Esophagus mucosa (tissue), 1 donor: ENCODE measurements around the gene IGSF9B. TPM values are rescaled to one million over a fixed set of nuclear protein-coding genes. Genes with fewer than 3 reads are reported as not detected.

ENCODE experiments used
- ATAC-seq: fragments of 200-7000 bp; cut with Tn5 transposase; one replicate; pipeline ENCODE4 v1.9.1; 2020
- total RNA-seq: library from RNA; stranded (reverse); gene quantifications from one replicate; pipeline ENCODE4 v1.2.4, GENCODE V29; 2023
- donor health status: DM: yes; HTN: yes; CAD: no.

IGSF9B gene
- total RNA-seq, 1 donor from 2014 or later: 1.5 TPM

DNA sequence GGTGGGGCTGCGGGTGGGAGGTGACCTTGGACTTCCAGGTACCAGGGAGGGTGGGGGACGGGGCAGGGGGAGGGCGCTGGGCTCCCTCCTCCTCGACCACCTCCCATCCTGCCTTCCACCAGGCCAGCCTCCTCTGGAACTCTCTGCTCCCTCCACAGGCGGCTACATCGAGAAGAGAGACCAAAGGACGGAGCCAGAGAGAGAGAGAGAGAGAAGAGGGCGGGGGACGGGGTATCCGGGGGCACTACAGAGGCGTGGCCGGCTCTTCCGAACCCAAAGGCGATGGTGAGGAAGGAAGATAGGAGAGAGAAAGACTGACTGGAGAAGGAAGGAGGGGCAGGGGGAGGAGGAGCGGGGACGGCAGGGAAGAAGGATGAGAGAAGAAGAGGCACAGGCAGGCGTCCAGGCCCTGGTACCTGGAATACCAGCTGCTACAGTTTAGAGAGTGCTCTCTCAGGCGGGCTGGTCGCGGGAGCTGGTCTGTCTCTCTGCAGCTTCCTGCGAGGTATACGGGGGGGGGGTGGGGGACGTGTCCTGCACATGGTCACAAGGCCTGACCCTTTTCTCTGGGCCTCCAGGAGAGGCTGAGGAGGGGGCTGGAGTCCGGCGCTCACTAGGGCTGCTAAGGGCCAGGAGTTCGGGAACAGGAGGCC, 38.0 kb downstream of the IGSF9B start:
- no peak for ATAC-seq

DNA sequence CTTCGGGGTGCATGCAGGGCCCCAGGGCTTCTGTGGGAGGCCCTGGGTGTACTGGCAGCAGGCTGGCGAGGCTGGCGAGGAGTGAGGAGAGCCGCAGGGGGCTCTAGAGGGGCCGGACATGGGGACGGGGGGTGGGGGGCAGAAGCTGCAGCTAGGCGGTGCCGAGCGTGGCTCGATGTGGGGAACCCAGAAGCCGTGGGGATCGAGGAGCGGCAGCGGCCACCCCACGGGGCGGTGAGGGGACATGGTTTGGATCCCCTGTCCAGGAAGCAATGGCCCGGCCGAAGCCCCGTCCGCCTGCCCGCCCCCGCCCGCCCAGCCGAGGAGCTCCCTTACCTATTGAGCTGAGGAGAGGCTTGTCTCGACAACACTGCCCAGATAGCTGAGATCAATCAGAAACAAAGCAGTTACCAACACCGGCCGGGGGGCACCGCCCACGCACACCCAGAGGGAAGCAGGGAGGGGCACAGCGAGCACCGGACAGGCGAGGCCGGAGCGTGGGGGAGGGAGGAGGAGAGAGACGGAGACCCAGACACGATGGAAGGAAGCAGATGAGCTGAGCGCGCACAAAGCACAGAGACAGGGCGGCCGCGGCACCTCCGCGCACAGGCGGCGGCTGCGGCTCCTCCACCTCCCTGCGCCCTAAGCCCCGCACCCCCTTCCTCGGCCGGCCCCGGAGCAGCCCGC, 38.7 kb downstream of the IGSF9B start:
- ATAC-seq: no peak

DNA sequence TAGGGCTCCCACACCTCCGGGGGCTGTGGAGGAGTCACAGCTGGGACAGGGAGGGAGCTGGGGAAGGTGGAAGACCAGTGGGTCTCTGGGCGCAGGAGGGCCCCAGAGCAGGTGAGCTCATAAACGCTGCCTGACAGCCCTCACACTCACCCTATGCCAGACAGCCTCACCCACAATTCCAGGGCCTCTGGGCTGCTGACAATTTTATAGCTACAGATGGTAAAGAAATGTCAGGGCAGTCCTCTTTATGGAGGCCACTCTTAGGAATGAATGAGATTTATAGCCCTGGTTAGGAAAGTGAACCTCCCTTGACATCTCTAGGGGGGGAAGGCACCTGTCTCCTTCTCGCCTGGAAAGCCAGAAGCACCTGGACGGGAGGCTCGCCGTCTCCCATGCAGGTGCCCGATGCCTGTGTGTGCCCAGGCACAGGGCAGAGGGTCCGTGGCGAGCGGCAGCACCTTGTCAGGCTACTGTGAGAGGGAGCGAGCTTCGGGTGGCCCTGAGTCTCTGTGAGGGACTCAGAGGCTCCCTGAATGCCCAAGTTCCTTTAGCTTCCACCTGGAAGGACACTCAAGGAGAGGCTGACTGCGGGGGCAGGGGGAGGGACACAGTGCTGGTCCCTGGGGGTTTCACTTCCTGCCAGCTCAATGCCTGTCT, 39.9 kb downstream of the IGSF9B start:
- ATAC-seq: no peak

DNA sequence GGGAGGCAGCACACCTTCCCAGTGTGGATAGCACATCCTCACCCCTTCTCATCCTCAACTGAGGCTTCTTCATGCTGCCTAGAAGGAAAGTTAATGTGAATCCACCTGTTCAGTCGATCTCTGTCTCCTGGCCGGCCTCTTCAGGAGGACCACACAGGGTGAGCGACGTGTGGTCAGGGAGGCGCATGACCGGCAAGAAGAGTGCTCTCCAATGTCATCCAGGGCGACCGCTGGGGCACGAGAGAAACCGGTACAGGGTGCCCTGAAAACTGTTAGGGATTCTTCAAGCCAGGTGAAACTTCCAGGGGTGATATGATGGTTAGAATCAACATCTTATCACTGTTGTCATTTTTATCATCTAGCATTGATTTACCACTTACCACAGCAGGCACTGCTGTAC, 43.0 kb downstream of the IGSF9B start:
- ATAC-seq: no peak

DNA sequence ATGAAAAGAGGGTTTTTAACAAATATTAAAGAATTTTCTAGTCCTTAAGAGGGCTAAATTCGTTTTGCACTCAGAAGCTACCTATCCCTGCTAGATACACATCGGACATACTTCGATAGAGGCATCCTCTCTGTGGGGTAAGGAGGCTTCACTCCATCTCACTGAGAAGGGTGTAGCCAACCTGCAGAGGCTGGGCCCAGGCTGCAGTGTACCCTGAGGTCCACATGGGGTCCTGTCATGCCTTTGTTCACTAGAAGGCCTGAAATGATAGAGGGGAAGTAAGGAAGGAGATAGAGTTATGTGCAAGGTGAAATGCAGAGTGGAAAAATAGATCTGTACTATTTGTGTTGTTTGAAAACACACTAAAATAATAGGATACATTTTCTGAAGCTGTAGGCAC, 45.6 kb downstream of the IGSF9B start:
- no peak for ATAC-seq

DNA sequence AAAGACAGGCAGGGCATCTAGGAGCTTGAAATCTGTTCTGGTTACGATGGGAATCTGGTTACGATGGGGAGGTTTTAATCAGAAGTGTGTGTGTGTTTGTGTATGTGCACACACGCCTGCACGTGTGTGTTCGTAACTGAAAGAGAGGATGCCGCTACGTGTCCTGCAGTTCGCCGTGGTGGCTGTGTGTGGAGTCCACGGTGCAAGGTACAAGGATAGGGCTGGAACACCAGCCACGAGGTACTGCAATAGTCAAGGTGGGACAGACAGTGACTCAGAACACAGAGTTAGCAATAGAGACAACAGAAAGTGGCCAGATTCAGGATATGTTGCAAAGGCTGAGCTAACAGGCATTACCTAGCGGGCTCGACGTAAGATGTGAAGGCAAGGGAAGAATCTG, 46.7 kb downstream of the IGSF9B start:
- ATAC-seq: no peak

DNA sequence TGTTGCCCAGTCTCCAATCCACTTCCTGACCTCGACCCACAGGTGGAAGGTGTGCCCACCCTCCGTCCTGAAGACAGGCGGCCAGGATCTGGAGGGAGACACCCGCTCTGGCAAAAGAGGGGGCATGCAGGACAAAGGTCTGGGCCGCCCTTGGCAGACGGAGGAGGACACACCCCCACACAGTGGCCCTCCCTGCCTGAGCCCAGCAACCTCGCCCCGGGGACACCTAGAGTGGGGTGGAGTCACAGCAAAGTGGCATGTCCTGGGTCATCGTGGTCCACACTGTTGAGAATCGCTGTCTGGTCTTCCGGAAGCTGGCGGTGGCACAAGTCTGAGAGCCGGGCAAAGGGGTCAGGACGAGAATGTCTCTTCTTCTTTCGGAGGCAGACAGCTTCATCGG, 47.9 kb downstream of the IGSF9B start:
- no peak for ATAC-seq

DNA sequence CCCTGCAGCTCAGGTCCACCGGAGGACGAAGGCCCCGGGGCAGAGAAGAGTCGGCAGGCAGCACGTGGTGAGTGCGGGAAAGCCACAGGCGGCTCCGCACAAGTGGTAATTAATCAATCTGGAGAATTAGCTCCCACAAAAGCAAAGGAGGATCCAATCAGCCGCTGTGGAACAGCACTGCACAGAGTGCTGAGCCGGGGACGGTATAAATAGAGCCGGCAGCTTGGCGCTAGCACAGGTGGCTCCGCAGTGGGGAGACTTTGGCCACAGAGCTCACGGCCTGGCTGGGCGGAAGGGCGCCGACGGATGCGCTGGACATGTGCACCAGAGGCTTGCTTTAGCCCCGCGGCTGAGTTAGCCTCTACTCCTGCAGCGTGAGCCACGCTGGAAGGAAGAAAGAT, 48.9 kb downstream of the IGSF9B start:
- ATAC-seq: no peak

DNA sequence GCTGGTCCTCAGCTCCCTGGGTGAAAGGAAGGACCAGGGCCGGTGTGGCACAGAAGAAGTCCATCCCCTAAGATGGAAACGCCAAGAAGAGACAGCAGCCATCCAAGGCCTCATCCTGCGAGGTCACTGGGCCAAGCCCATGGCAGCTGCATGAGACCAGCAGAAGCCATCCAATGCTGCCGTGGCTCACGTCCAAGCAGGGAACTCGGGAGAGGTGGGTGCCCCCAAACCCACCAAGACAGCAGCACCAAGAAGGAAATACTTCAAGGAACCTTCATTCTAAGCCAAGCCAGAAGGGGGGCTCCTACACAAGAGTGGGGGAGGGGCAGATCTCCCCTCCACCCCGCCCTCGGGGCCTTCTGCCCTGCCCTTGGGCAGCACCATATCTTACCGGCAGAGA, 49.6 kb downstream of the IGSF9B start:
- ATAC-seq: no peak

DNA sequence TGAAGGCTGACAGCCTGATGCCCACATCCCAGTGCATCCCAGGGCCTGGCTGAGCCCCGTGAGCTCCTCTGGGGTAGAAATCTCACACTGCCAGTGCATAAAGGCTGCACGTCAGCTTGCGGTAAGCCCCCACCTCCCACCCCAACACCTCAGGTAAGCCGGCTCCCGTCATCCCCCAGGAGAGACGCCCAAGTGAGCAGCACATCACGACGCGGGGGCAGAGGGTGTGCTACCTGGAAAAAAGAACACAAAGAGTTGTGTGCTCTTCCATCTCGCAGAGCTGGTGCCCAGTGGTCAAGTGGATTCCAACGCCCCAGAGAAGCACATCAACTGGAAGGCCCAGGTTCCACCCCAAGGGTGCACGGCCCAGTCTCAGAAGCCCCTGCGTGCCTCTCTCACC, 50.0 kb downstream of the IGSF9B start:
- no peak for ATAC-seq

DNA sequence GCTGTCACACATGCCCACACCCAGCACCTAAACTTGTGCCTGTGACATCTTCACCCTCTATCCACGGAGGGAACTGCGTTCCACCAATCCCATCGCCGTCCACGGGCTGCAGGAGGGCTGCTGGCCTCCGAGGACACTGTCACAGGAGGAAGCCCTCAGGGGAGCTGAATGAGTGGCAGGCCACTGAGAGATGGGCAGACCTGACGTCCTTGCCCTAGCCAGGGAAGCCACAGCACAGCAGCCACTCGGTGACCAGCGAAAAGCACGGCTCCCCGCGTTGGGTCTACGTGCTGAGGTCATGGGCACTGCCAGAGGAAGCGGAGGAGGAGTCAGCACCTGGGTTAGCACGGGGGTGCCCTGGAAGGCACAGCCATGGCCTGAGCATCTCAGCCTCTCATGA, 50.5 kb downstream of the IGSF9B start:
- no peak for ATAC-seq

DNA sequence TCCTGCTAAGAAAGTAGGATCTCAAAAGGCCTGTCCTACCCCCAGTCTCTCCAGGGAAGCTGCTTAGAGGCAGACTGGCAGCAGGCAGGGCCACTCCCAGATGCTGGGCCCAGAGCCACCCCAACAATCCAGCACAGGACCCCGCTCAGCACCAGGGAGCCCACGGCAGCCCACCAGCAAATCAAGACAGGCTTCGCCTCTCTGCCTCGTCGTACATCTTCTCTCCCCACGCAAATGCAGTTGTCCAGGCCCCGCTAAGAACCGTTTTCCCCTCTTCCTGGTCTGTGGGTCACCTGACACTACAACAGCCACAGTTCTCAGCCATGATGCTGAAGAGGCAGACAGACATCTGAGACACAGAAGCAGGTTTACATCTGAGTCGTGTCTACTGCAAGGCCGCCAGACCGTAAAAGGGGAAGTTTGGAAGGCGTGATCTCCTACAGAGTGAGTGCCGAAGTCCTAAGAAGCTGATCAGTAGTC, 51.1 kb downstream of the IGSF9B start:
- ATAC-seq: no peak

DNA sequence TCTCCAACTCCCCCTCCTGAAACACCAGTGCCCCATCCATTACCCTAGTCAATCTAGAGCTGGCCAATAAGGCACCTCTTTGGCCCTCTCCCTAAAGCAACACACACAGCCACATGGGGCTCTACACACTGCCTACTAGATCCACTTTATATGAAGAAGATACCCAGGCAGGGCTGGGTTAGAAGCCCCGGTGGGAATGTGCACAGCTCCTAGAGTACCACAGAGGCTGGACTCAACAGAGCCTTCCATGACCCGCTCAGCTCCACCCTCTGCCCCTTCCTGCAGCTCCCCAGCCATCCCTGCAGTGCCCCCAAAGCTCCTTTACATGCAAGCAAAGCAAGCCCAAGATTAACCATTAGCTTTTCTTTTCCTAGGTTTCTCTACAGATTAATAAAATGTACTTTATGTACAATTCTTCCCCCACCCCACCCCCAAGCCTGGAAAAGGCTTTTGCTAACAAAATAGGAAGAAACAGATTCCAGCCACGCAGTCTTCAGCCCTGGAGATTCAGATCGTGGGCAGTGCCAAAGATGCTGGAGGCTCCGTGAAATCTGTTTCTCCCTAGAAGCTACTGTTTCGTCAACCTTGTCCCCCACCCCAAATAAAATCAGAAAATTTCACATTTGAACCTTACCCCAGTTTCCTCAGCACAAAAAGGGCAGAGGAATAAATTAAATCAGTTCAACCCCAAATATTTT, 51.8 kb downstream of the IGSF9B start:
- no peak for ATAC-seq

DNA sequence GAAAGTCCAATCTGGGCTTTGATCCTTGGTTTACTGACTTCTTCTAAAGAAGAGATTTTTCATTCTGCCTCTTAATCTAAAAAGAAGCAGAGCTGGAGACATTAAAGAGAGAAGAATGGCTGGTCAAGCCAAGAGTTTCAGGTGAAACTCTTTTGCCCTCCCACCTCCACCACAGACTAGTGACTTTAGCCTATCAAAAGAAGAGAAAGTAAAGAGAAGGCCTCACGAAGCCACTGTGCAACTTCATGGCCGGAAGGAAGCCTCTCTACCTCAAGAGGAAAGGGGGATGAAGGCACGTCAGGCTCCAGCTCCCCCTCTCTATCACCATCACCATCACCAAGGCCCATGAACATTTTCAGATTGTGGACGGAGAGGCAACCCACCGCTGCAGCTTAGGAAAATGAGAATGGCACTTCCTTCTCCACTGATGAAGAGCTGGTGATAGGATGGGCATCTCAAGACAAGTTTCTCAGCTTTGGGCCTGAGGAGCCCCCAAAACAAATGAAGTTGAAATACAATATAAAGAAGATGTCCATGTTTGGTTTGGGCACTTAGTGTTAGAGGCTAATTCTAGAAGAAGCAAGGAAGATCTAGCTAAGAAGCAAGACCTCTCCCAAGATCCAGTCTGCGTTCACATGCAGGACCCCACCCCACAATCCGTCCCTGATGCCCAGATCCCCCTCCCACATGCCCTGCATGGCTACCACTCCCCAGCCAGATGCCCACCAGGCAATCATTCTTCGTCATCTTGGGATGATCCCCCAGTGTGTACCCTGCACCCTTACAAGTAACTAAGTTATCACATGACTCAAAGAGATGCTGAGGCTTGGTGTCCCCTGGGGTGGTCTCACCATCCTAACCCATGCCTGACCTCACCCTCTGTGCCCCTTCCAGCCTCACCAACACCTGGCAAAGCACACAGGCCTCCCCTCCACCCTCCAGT, 52.6 kb downstream of the IGSF9B start:
- ATAC-seq: no peak

DNA sequence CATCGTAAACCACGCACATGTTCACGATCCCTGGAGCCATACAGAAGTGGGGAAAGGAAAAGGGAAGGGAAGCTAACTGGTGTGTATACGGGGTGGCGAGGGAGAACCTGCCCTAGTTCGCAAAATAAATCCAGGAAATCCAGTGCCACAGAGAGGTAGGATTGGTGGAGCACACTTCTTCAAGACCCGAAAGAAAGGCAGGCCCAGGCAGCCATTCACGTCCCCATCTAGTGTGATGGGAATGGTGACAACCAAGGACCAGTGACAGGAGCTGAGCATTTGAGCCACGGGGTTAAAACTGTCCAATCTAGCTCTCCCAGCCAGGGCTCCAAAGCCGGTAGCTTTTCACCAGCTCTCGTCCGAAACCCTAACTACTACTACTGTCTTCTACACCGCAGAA, 53.7 kb downstream of the IGSF9B start:
- ATAC-seq: no peak

DNA sequence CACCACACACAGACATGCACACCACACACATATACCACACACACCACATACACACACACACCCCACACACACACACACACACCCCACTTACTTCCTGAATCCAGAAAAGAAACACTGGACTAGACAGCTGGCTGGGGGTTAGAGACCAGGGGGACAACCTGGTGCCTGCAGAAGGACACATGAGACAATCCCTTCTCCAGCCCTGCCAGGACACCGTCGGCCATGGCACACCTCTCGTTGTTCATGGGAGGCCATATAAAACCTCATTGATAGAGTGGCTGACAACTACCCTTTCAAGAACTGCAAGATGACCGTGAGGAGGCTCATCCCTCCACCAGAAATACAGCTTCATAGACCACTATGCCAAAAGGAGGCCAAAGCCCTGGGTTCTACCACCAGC, 54.3 kb downstream of the IGSF9B start:
- no peak for ATAC-seq

DNA sequence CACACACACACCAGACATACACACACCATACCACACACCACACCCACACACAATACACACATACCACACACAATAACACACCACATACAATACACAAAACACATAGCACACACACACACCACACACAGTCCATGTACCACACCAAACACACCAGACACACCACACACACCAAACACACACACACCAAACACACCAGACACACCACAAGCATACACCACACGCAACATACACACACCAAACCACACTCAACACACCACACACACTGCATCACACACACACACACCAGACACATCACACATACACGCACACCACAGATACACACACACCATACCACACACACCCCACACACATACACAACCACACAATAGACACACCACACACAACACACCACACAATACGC, 54.8 kb downstream of the IGSF9B start:
- ATAC-seq: no peak

DNA sequence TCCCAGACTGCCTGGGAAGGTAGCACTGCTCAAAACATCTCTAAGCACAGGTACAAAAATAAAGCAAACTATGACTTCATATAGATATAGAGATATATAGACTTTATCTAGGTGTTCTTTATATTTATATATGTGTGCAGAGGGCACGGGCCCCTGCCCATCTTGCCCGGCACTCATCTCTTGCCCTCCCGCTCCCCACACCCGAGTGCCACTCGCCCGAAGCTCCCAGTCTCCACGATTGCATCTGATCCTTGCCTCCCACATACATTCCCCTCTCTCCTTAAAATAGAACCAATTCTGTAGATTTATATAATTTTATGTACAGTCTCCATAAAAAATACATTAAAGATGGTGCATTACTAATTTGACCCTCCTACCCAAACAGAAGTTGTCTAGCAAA, 55.5 kb downstream of the IGSF9B start:
- ATAC-seq: no peak

DNA sequence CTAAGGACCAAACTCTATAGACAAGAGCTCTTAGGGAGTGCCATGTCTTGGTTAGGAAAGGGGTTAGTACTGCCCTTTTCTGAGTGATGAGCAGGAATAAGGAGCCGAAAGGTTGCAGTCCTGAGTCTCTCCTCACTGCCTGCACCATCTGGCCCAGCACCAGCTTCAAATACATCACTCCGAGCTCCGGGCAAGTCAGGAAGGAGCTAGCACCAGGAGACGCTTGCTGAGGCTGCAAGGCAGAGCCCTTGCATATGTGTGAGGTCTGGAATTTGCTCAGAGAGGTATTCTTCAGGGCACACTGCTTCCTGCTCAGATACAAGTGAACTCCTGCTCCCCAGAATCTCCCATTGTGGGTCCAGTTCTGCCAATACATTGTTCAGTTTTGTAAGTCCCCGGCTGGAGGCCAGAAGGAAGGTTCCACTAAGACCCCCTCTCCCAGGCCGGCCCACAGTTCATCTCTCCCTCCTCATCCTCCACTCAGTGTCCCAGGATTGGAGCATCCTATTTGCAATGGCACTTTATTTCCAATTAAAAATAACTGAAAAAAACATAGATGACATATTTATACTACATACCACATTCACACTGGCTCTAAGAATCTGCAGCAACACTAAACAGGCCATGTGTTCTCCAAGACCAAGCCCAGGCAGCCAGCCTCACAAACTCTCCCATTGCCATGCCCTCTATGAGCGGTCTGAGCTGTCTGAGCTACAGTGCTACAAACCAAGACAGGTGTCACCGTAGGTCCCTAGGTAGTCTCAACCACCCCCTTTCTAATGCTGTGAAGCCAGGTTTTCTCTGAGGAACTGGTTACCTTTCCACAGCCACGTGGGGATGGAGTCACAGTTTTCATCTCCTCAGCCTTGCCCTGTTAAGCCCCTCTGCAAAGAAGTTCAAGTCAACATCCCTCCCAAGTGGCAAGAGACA, 56.3 kb downstream of the IGSF9B start:
- no peak for ATAC-seq

DNA sequence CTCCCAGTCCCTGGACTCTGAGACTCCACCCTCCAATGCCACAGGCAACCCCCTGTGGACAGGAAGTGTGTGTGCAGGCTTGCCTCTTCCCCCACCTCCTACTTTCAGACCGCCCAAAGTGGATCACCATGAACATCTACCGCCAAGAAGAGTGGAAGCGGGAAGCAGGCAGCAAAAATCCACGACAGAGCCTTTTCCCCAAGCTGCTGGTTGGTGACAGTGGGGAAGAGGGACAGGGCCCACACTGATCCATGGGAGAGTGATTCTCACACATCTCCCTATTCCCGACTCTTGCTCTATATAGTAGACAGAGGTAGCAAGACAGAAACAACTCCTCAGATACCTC, 58.0 kb downstream of the IGSF9B start:
- ATAC-seq: no peak
